Suprapubic skin (tissue), 4 donors: ENCODE data around the gene ASL.
"Not testable (repeated sequence)": the region's sequence is repeated elsewhere in the genome, so short reads cannot be mapped to it uniquely, and the experiment has no call there.

ENCODE experiments used
- CTCF ChIP-seq, 2 donors: fragments of 200-600 bp in 1 of 2; fragments of 450-650 bp in 1 of 2; sonication (generic) in 1 of 2; IDR thresholded peaks; one replicate each; pipeline ENCODE4 v1.5.1; 2016 to 2019; ENCODE audit warnings: antibody characterized with exemption in 2 of 2, mild to moderate bottlenecking in 1 of 2, moderate library complexity in 1 of 2
- EP300 ChIP-seq: sonication (generic); formaldehyde crosslinking; IDR thresholded peaks from one replicate; pipeline ENCODE4 v1.6.1; 2017; ENCODE audit warnings: antibody characterized with exemption
- POLR2A ChIP-seq, 2 donors: fragments of 450-650 bp; IDR thresholded peaks; one replicate each; pipeline ENCODE4 v1.6.1; 2017; ENCODE audit warnings: antibody characterized with exemption in 2 of 2, mild to moderate bottlenecking in 2 of 2, moderate library complexity in 2 of 2
- POLR2AphosphoS5 ChIP-seq, 3 donors: sonication (generic); formaldehyde crosslinking; IDR thresholded peaks; one replicate each; pipeline ENCODE4 v1.6.1; 2017; ENCODE audit warnings: antibody characterized with exemption in 3 of 3

DNA sequence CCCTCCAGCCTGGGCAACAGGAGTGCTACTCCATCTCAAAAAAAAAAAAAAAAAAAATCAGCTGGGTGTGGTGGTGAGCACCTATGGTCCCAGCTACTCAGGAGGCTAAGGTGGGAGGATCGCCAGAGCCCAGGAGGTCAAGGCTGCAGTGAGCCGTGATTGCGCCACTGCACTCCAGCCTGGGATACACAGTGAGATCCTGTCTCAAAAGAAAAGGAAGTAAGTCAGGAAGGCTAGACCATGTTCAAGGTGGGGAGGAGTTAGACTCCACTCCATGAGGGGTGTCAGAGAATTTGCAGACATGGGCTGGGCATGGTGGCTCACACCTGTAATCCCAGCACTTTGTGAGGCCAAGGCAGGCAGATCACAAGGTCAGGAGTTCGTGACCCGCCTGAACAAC is 32.8 kb downstream of the ASL start:
- not testable (repeated sequence) for TF ChIP-seq CTCF (IDR thresholded peaks at IDR 0.05); EP300; POLR2A (IDR thresholded peaks at IDR 0.05); POLR2AphosphoS5 (IDR thresholded peaks at IDR 0.05)
